Suprapubic skin (tissue), 3 donors: ENCODE data around the gene GRB10.

ENCODE experiments used
- CTCF ChIP-seq, 2 donors: fragments of 200-600 bp in 1 of 2; fragments of 450-650 bp in 1 of 2; sonication (generic) in 1 of 2; IDR thresholded peaks; one replicate each; pipeline ENCODE4 v1.5.1; 2016 to 2019; ENCODE audit warnings: antibody characterized with exemption in 2 of 2, mild to moderate bottlenecking in 1 of 2, moderate library complexity in 1 of 2
- EP300 ChIP-seq: sonication (generic); formaldehyde crosslinking; IDR thresholded peaks from one replicate; pipeline ENCODE4 v1.6.1; 2017; ENCODE audit warnings: antibody characterized with exemption
- POLR2A ChIP-seq, 2 donors: fragments of 450-650 bp; IDR thresholded peaks; one replicate each; pipeline ENCODE4 v1.6.1; 2017; ENCODE audit warnings: antibody characterized with exemption in 2 of 2, mild to moderate bottlenecking in 2 of 2, moderate library complexity in 2 of 2

- TF ChIP-seq CTCF (IDR thresholded peaks at IDR 0.05) (no peak), EP300 (no peak), POLR2A (IDR thresholded peaks at IDR 0.05) (no peak)
These were observed 135.3 kb downstream of the GRB10 start for GRCh38 chr7:50647286-50647980.
